Astrocyte (in vitro differentiated cells and primary cell): ENCODE data around the gene C1orf21. TPM values are rescaled to one million over a fixed set of nuclear protein-coding genes. Genes with fewer than 3 reads are reported as not detected.

Experiments used
- DNase-seq: peaks from one replicate; pipeline ENCODE4 v3.0.0-alpha.2; 2010; ENCODE audit warnings: low read depth
- FAIRE-seq: peaks from 2 replicates; lab custom pipeline; 2011; peaks lifted over from hg19 to GRCh38; lab: Jason Lieb, UNC
- H2AFZ ChIP-seq: 2 replicates; pipeline ENCODE4 v1.6.0; 2012; ENCODE audit warnings: low read depth, low read length, inconsistent platforms
- H3K27ac ChIP-seq: 2 replicates; pipeline ENCODE4 v1.5.1; 2011; ENCODE audit warnings: low read depth, low read length, inconsistent platforms
- H3K27me3 ChIP-seq: 2 replicates; pipeline ENCODE4 v1.6.0; 2011; ENCODE audit warnings: low read length, inconsistent platforms; ENCODE audit not compliant: insufficient read depth
- H3K36me3 ChIP-seq: 2 replicates; pipeline ENCODE4 v1.5.1; 2011; ENCODE audit warnings: low read length, inconsistent platforms; ENCODE audit not compliant: insufficient read depth
- H3K4me1 ChIP-seq: 2 replicates; pipeline ENCODE4 v1.5.1; 2011; ENCODE audit warnings: low read length, inconsistent platforms; ENCODE audit not compliant: insufficient read depth
- H3K4me2 ChIP-seq: 2 replicates; pipeline ENCODE4 v1.6.0; 2012; ENCODE audit warnings: low read length, inconsistent platforms
- H3K4me3 ChIP-seq: 2 replicates; pipeline ENCODE4 v1.5.1; 2011; ENCODE audit warnings: low read depth, mild to moderate bottlenecking, low read length, inconsistent platforms; ENCODE audit not compliant: insufficient read depth
- H3K79me2 ChIP-seq: 2 replicates; pipeline ENCODE4 v1.6.0; 2012; ENCODE audit warnings: mild to moderate bottlenecking, low read length, inconsistent platforms; ENCODE audit not compliant: insufficient read depth
- H3K9ac ChIP-seq: 2 replicates; pipeline ENCODE4 v1.6.0; 2012; ENCODE audit warnings: mild to moderate bottlenecking, low read length, inconsistent platforms
- H3K9me3 ChIP-seq: 2 replicates; pipeline ENCODE4 v1.5.1; 2012; ENCODE audit warnings: low read depth, mild to moderate bottlenecking, low read length, inconsistent platforms; ENCODE audit not compliant: insufficient read depth
- H4K20me1 ChIP-seq: 2 replicates; pipeline ENCODE4 v1.6.0; 2012; ENCODE audit warnings: low read length, inconsistent platforms; ENCODE audit not compliant: insufficient read depth
- H3K27ac Mint-ChIP-seq: one replicate; pipeline ENCODE4 v1.8.0; 2021; ENCODE audit warnings: mild to moderate bottlenecking, mixed read lengths; ENCODE audit not compliant: unreplicated experiment
- H3K27me3 Mint-ChIP-seq: one replicate; pipeline ENCODE4 v1.8.0; 2021; ENCODE audit warnings: low read depth, mixed read lengths; ENCODE audit not compliant: unreplicated experiment
- H3K36me3 Mint-ChIP-seq: one replicate; pipeline ENCODE4 v1.8.0; 2021; ENCODE audit warnings: low read depth, mixed read lengths; ENCODE audit not compliant: unreplicated experiment
- H3K4me1 Mint-ChIP-seq: one replicate; pipeline ENCODE4 v1.8.0; 2021; ENCODE audit warnings: low read depth, mixed read lengths; ENCODE audit not compliant: unreplicated experiment
- H3K4me3 Mint-ChIP-seq: one replicate; pipeline ENCODE4 v1.8.0; 2021; ENCODE audit warnings: mild to moderate bottlenecking, moderate library complexity, mixed read lengths; ENCODE audit not compliant: unreplicated experiment
- H3K9me3 Mint-ChIP-seq: one replicate; pipeline ENCODE4 v1.8.0; 2021; ENCODE audit warnings: mild to moderate bottlenecking, mixed read lengths; ENCODE audit not compliant: unreplicated experiment
- CTCF ChIP-seq: IDR thresholded peaks from 2 replicates; pipeline ENCODE4 v1.5.1; 2011; ENCODE audit warnings: low read depth, mild to moderate bottlenecking, inconsistent platforms, low read length, moderate library complexity; ENCODE audit not compliant: insufficient read depth
- EZH2 ChIP-seq: IDR thresholded peaks from 2 replicates; pipeline ENCODE4 v1.6.1; 2012; ENCODE audit warnings: mild to moderate bottlenecking, low read length, inconsistent platforms; ENCODE audit not compliant: insufficient read depth
- total RNA-seq: library from RNA; stranded (reverse); gene quantifications from 2 replicates; pipeline ENCODE4 v1.2.1, GENCODE V29; 2021

The C1orf21 gene
- total RNA-seq, 1 donor from 2014 or later, result 15.1 TPM

DNA sequence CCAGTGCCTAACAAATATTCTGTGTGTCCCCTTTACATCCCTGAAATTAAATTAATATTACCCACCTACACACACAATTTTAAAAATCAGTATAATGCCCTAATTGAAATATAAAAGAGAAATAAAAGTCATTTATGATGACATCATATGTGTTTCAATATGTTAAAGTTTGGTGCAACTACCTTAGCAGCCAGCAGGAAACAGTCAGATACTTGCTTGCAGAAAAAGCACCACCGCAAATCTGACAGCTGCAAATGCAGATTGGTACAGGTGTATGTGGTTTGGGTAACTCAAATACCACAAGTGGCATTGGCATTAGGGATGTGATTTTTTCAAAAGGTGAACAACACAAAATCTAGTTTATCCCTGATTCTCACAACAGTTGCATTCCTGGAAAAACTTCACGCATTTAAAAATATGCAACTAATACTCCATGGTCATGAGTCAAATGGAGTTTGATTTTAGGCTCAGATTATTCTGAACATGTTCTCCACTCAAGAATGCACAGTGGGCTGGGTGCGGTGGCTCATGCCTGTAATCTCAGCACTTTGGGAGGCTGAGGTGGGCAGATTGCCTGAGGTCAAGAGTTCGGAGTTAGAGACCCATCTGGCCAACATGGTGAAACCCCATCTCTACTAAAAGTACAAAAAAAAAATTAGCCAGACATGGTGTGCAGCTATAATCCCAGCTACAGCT is 261.5 kb downstream of the C1orf21 start:
- Histone ChIP-seq H3K9me3 (no peaks in the 10 kb centered on the region), H3K79me2 (no peaks in the 10 kb centered on the region), H3K4me1 (no peaks in the 10 kb centered on the region), H2AFZ (no peak overlapping the region), H3K27ac (no peak overlapping the region), H3K27me3 (no peaks in the 10 kb centered on the region), H4K20me1 (no peaks in the 10 kb centered on the region), H3K4me2 (no peak overlapping the region), H3K36me3 (no peaks in the 10 kb centered on the region), H3K9ac (no peak overlapping the region), H3K4me3 (no peak overlapping the region)
- TF ChIP-seq EZH2 (no peak), CTCF (no peak)
- Mint-ChIP-seq H3K27ac (no peak overlapping the region), H3K36me3 (peaks cover 6% of the 10 kb centered on the region), H3K4me3 (no peak overlapping the region), H3K9me3 (peaks cover 2% of the 10 kb centered on the region), H3K27me3 (peaks cover 2% of the 10 kb centered on the region), H3K4me1 (peaks cover 7% of the 10 kb centered on the region)
- FAIRE-seq, result no peak
- DNase-seq, result no peak

- Histone ChIP-seq H3K9me3 (no peaks in the 10 kb centered on the region), H3K27me3 (no peaks in the 10 kb centered on the region), H3K36me3 (no peaks in the 10 kb centered on the region), H3K4me1 (no peaks in the 10 kb centered on the region), H3K79me2 (no peaks in the 10 kb centered on the region), H3K9ac (no peak overlapping the region), H2AFZ (no peak overlapping the region), H4K20me1 (no peaks in the 10 kb centered on the region), H3K4me2 (no peak overlapping the region), H3K4me3 (no peak overlapping the region), H3K27ac (no peak overlapping the region)
- no peak overlapping the region for H3K27ac Mint-ChIP-seq
- no peak overlapping the region for H3K4me3 Mint-ChIP-seq
- peaks cover 7% of the 10 kb centered on the region for H3K4me1 Mint-ChIP-seq
- TF ChIP-seq EZH2 (no peak), CTCF (no peak)
- H3K36me3 Mint-ChIP-seq, result peaks cover 6% of the 10 kb centered on the region
- FAIRE-seq (no peak), DNase-seq (no peak)
- H3K27me3 Mint-ChIP-seq, result peaks cover 2% of the 10 kb centered on the region
- H3K9me3 Mint-ChIP-seq, result peaks cover 2% of the 10 kb centered on the region
These were observed 262.0 kb downstream of the C1orf21 start for GRCh38 chr1:184648856-184649201.

GRCh38 chr1:184649451-184649888 is 262.6 kb downstream of the C1orf21 start:
- H3K27me3 Mint-ChIP-seq, result peaks cover 2% of the 10 kb centered on the region
- no peaks in the 10 kb centered on the region for H3K79me2 ChIP-seq
- peaks cover 2% of the 10 kb centered on the region for H3K9me3 Mint-ChIP-seq
- no peak overlapping the region for H3K4me3 ChIP-seq
- H3K36me3 Mint-ChIP-seq, result peaks cover 6% of the 10 kb centered on the region
- no peaks in the 10 kb centered on the region for H3K36me3 ChIP-seq
- peak; percentile 52 for FAIRE-seq
- H3K27ac Mint-ChIP-seq, result no peak overlapping the region
- peak; percentile 32 for DNase-seq
- H3K4me1 Mint-ChIP-seq, result peaks cover 7% of the 10 kb centered on the region
- H3K4me3 Mint-ChIP-seq, result no peak overlapping the region
- H2AFZ ChIP-seq, result no peak overlapping the region
- no peaks in the 10 kb centered on the region for H4K20me1 ChIP-seq
- TF ChIP-seq CTCF, result no peak
- TF ChIP-seq EZH2, result no peak
- no peaks in the 10 kb centered on the region for H3K9me3 ChIP-seq
- no peak overlapping the region for H3K27ac ChIP-seq
- no peak overlapping the region for H3K9ac ChIP-seq
- H3K4me1 ChIP-seq, result no peaks in the 10 kb centered on the region
- no peaks in the 10 kb centered on the region for H3K27me3 ChIP-seq
- H3K4me2 ChIP-seq, result peak overlapping the region; percentile 25
